Amniotic epithelial cell (primary cell): ENCODE measurements around the gene TEX44.

Source experiments
- DNase-seq: peaks from one replicate; pipeline ENCODE4 v3.0.0-alpha.2; 2010; ENCODE audit warnings: low read depth

Gene TEX44

GRCh38 chr2:231634951-231635875 lies 42.5 kb downstream of the TEX44 start:
- DNase-seq: no peak

- DNase-seq: no peak
Measured at GRCh38 chr2:231640241-231640640, 47.6 kb downstream of the TEX44 start.

DNA sequence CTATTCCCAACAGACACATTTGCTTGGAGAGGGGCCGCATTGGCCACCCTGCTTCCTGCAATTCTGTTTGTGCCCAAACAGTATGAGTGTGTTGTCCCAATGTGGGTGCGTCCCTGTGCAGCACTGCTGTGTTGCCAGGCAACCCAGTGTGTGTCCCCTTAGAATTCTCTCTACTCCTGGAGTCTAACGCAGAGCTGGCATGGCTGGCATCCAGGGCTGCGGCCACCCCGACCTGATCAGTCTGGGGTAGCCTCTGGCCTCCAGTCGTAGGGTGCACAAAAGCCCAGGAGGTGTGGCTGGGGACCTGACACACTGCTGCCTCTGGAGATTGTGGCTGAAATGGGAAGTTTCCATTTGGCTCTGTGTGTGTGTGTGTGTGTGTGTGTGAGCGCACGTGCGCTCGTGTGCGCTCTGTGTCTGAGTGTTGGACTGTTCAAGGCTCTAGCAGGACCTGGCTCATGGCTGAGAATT lies 48.0 kb downstream of the TEX44 start:
- no peak for DNase-seq

- peak; percentile 92 for DNase-seq
Measured at GRCh38 chr2:231642631-231643494, 50.2 kb downstream of the TEX44 start.

DNA sequence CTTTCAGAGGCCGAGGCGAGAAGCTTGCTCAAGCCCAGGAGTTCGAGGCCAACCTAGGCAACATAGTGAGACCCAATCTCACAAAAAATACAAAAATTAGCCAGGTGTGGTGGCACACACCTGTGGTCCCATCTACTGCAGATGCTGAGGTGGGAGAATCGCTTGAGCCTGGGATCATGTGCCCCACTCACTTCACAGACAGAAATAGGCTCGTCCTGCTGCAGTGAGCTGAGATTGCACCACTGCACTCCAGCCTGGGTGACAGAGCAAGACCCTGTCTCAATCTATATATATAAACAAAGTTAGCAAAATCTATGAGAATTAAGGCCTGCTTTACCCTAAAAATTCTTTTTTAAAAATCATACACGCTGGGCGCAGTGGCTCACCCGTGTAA lies 50.8 kb downstream of the TEX44 start:
- no peak for DNase-seq
